WTC11 (cell line): ENCODE results near the gene COL4A6. TPM values are rescaled to one million over a fixed set of nuclear protein-coding genes. Genes with fewer than 3 reads are reported as not detected.

Source experiments
- ATAC-seq: fragments of 200-7000 bp; cut with Tn5 transposase; 2 replicates; pipeline ENCODE4 v1.10.0; 2021; ENCODE audit warnings: mild to moderate bottlenecking, moderate library complexity
- CTCF ChIA-PET: fragments of 300-600 bp; sonication (Branson Sonifier 250); formaldehyde crosslinking; loops from one replicate; lab custom pipeline; 2021; ENCODE audit warnings: antibody characterized with exemption; lab: Charles Lee
- POLR2A ChIA-PET: fragments of 350-600 bp; sonication (Branson Sonifier 250); formaldehyde crosslinking; loops from one replicate; lab custom pipeline; 2021; ENCODE audit warnings: antibody characterized with exemption; lab: Charles Lee
- DNase-seq: peaks from one replicate; pipeline ENCODE4 v3.0.0; 2021; ENCODE audit warnings: low spot score
- H3K27ac Mint-ChIP-seq: 2 replicates; pipeline ENCODE4 v1.8.0; 2021; ENCODE audit warnings: mixed read lengths
- H3K27me3 Mint-ChIP-seq: 2 replicates; pipeline ENCODE4 v1.8.0; 2021; ENCODE audit warnings: low read depth, mild to moderate bottlenecking, moderate library complexity, mixed read lengths
- H3K36me3 Mint-ChIP-seq: 2 replicates; pipeline ENCODE4 v1.8.0; 2021; ENCODE audit warnings: mixed read lengths
- H3K4me1 Mint-ChIP-seq: 2 replicates; pipeline ENCODE4 v1.8.0; 2022; ENCODE audit warnings: mixed read lengths
- H3K4me3 Mint-ChIP-seq: 2 replicates; pipeline ENCODE4 v1.8.0; 2021; ENCODE audit warnings: mild to moderate bottlenecking, moderate library complexity, mixed read lengths
- H3K9me3 Mint-ChIP-seq: 2 replicates; pipeline ENCODE4 v1.8.0; 2021; ENCODE audit warnings: mixed read lengths
- ATF2 ChIP-seq: sonication (generic); formaldehyde crosslinking; IDR thresholded peaks from 2 replicates; pipeline ENCODE4 v1.8.1; 2022; ENCODE audit warnings: low read depth, missing genetic modification reagents, borderline replicate concordance
- ELF4 ChIP-seq: sonication (generic); formaldehyde crosslinking; IDR thresholded peaks from 2 replicates; pipeline ENCODE4 v1.8.1; 2022; ENCODE audit warnings: low read depth, mild to moderate bottlenecking, moderate library complexity, missing genetic modification reagents
- EMX1 ChIP-seq: fragments of 250-450 bp; sonication (Bioruptor Pico); IDR thresholded peaks from 2 replicates; pipeline ENCODE4 v1.8.0; 2021; ENCODE audit warnings: mild to moderate bottlenecking
- ERG ChIP-seq: fragments of 250-450 bp; sonication (Bioruptor Pico); IDR thresholded peaks from 2 replicates; pipeline ENCODE4 v1.8.0; 2021; ENCODE audit warnings: mild to moderate bottlenecking
- FOXJ3 ChIP-seq: sonication (generic); formaldehyde crosslinking; IDR thresholded peaks from 2 replicates; pipeline ENCODE4 v1.9.0; 2021; ENCODE audit warnings: missing genetic modification reagents, mild to moderate bottlenecking, borderline replicate concordance
- FOXP1 ChIP-seq: sonication (generic); formaldehyde crosslinking; IDR thresholded peaks from 2 replicates; pipeline ENCODE4 v1.8.0; 2022; ENCODE audit warnings: missing genetic modification reagents, mild to moderate bottlenecking, moderate library complexity, borderline replicate concordance
- KAT7 ChIP-seq: sonication (generic); formaldehyde crosslinking; IDR thresholded peaks from 2 replicates; pipeline ENCODE4 v1.8.1; 2023; ENCODE audit warnings: missing genetic modification reagents, mild to moderate bottlenecking, borderline replicate concordance
- MYBL2 ChIP-seq: sonication (generic); formaldehyde crosslinking; IDR thresholded peaks from 2 replicates; pipeline ENCODE4 v1.8.1; 2023; ENCODE audit warnings: mild to moderate bottlenecking, moderate library complexity, missing genetic modification reagents
- NFE2L1 ChIP-seq: sonication (generic); formaldehyde crosslinking; IDR thresholded peaks from 2 replicates; pipeline ENCODE4 v1.8.1; 2023; ENCODE audit warnings: missing genetic modification reagents
- NR2C2 ChIP-seq: sonication (generic); formaldehyde crosslinking; IDR thresholded peaks from 2 replicates; pipeline ENCODE4 v1.8.0; 2022; ENCODE audit warnings: mild to moderate bottlenecking, missing genetic modification reagents
- NR3C1 ChIP-seq: sonication (generic); formaldehyde crosslinking; conservative IDR thresholded peaks from 2 replicates; pipeline ENCODE4 v1.8.1; 2023; ENCODE audit warnings: low read depth, mild to moderate bottlenecking, missing genetic modification reagents
- OVOL2 ChIP-seq: fragments of 250-450 bp; sonication (Bioruptor Pico); IDR thresholded peaks from 2 replicates; pipeline ENCODE4 v1.9.0; 2021; ENCODE audit warnings: mild to moderate bottlenecking, borderline replicate concordance
- SMAD4 ChIP-seq: sonication (generic); formaldehyde crosslinking; IDR thresholded peaks from 2 replicates; pipeline ENCODE4 v1.8.0; 2022; ENCODE audit warnings: mild to moderate bottlenecking, missing genetic modification reagents
- ZBTB21 ChIP-seq: sonication (generic); formaldehyde crosslinking; IDR thresholded peaks from 2 replicates; pipeline ENCODE4 v1.8.1; 2023; ENCODE audit warnings: mild to moderate bottlenecking, missing genetic modification reagents, borderline replicate concordance
- ZNF219 ChIP-seq: sonication (generic); formaldehyde crosslinking; IDR thresholded peaks from 2 replicates; pipeline ENCODE4 v1.8.0; 2023; ENCODE audit warnings: missing genetic modification reagents, mild to moderate bottlenecking, borderline replicate concordance
- ZNF281 ChIP-seq: sonication (generic); formaldehyde crosslinking; IDR thresholded peaks from 2 replicates; pipeline ENCODE4 v1.8.0; 2023; ENCODE audit warnings: mild to moderate bottlenecking, missing genetic modification reagents
- ZNF317 ChIP-seq: sonication (generic); formaldehyde crosslinking; IDR thresholded peaks from 2 replicates; pipeline ENCODE4 v1.8.1; 2023; ENCODE audit warnings: low read depth, mild to moderate bottlenecking, moderate library complexity, missing genetic modification reagents, borderline replicate concordance
- ZNF396 ChIP-seq: fragments of 250-450 bp; sonication (Bioruptor Pico); IDR thresholded peaks from 2 replicates; pipeline ENCODE4 v1.8.0; 2021; ENCODE audit warnings: mild to moderate bottlenecking, moderate library complexity, borderline replicate concordance
- ZNF423 ChIP-seq: fragments of 250-450 bp; sonication (Bioruptor Pico); IDR thresholded peaks from 2 replicates; pipeline ENCODE4 v2.1.2; 2022; ENCODE audit warnings: mild to moderate bottlenecking, moderate library complexity
- ZNF512 ChIP-seq: sonication (generic); formaldehyde crosslinking; IDR thresholded peaks from 2 replicates; pipeline ENCODE4 v1.8.1; 2022; ENCODE audit warnings: missing genetic modification reagents, borderline replicate concordance
- ZNF532 ChIP-seq: fragments of 250-450 bp; sonication (Bioruptor Pico); IDR thresholded peaks from 2 replicates; pipeline ENCODE4 v1.9.0; 2021; ENCODE audit warnings: mild to moderate bottlenecking, borderline replicate concordance
- total RNA-seq: library from RNA; stranded (reverse); gene quantifications from 3 replicates; pipeline ENCODE4 v1.2.3, GENCODE V29; 2021

The COL4A6 gene
- total RNA-seq, 1 experiment from 2014 or later = 15.2 TPM

- DNase-seq (peak; percentile 11), ATAC-seq (peak; percentile 99)
- CTCF ChIA-PET = interaction anchor here (1.0 to 1.1 kb wide), 2 partner anchors 89 to 113 kb away, joined by 3 read pairs; no protein-coding TSS in a partner anchor
- Mint-ChIP-seq H3K4me3 (no peak overlapping the region), H3K4me1 (peaks cover 11% of the 10 kb centered on the region), H3K36me3 (peaks cover 5% of the 10 kb centered on the region)
- POLR2A ChIA-PET = no interaction called here
- TF ChIP-seq ZNF532 (CRISPR knock-in tag) = no peak
- no peak for TF ChIP-seq ERG (CRISPR knock-in tag)
- no peak for TF ChIP-seq OVOL2 (CRISPR knock-in tag)
- TF ChIP-seq ZNF317 = no peak
- no peak for TF ChIP-seq NFE2L1 (CRISPR knock-in tag)
- TF ChIP-seq KAT7 = no peak
- TF ChIP-seq ZNF512 (CRISPR knock-in tag) = no peak
- TF ChIP-seq SMAD4 (CRISPR knock-in tag) = no peak
- TF ChIP-seq ZNF396 (CRISPR knock-in tag) = no peak
- no peak for TF ChIP-seq NR3C1 (CRISPR knock-in tag)
- no peak for TF ChIP-seq EMX1
- TF ChIP-seq ZNF219 (CRISPR knock-in tag) = no peak
- no peak for TF ChIP-seq FOXP1 (CRISPR knock-in tag)
- no peak for TF ChIP-seq ZNF423 (CRISPR knock-in tag)
- TF ChIP-seq ELF4 (CRISPR knock-in tag) = no peak
- no peak for TF ChIP-seq ZBTB21 (CRISPR knock-in tag)
- TF ChIP-seq, all 79 proteins: peak for 0
- H3K9me3 Mint-ChIP-seq = peaks cover 6% of the 10 kb centered on the region
- H3K27ac Mint-ChIP-seq = peak overlapping the region; percentile 45; the same call in 1 of the 2 replicates
- no peaks in the 10 kb centered on the region for H3K27me3 Mint-ChIP-seq
Observed at GRCh38 chrX:108312957-108313356, 125.3 kb downstream of the COL4A6 start.

GRCh38 chrX:108312011-108312410 lies 126.2 kb downstream of the COL4A6 start:
- no peak for DNase-seq
- H3K4me3 Mint-ChIP-seq = no peak overlapping the region
- ATAC-seq = no peak
- peaks cover 4% of the 10 kb centered on the region for H3K36me3 Mint-ChIP-seq
- H3K27me3 Mint-ChIP-seq = no peaks in the 10 kb centered on the region
- peaks cover 2% of the 10 kb centered on the region for H3K9me3 Mint-ChIP-seq
- H3K4me1 Mint-ChIP-seq = peaks cover 11% of the 10 kb centered on the region
- H3K27ac Mint-ChIP-seq = no peak overlapping the region
- ChIA-PET POLR2A (no interaction called here), CTCF (interaction anchor here (1.0 kb wide), 1 partner anchor 112 kb away, joined by 3 read pairs; no protein-coding TSS in a partner anchor)
- no peak for TF ChIP-seq ZNF281 (CRISPR knock-in tag)
- TF ChIP-seq FOXJ3 (CRISPR knock-in tag) = no peak
- no peak for TF ChIP-seq MYBL2 (CRISPR knock-in tag)
- TF ChIP-seq NR2C2 = no peak
- TF ChIP-seq ATF2 (CRISPR knock-in tag) = no peak
